Activated CD4-positive, alpha-beta T cell treated with anti-CD3 and anti-CD28 coated beads, Interleukin-10, Interleukin-2, amounts not matched to agents 100 ng/mL and 50 ng/mL, durations not matched to agents 16 hours and 8 hours (primary cell): ENCODE measurements around the gene KIF5A.
A peak's percentile ranks its signal among the peaks of the same experiment; 100 is the strongest.
"Not testable (repeated sequence)": the region's sequence is repeated elsewhere in the genome, so short reads cannot be mapped to it uniquely, and the experiment has no call there.

ENCODE experiments used
- DNase-seq: peaks from one replicate; pipeline ENCODE4 v3.0.0-alpha.2; 2020

KIF5A gene

DNA sequence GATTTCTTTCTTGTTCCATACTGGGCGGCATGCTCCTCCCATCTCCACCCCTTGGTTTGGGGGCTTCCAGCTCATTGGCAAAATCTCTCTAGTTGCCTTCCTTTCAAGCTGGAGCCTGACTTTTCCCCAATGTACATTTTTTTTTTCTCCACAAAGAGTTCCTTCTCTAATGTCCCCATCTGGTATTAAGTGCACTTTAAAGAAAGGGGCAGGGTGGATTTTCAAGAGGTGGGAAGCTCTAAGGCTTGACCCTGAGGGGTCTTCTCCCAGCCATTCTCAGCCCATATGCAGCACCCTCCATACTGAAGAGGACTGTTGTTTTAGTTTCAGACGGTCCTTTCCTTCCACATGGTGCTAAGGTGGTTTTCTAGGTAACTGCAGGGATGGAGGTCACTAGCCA is 35.3 kb downstream of the KIF5A start:
- DNase-seq, result no peak

DNA sequence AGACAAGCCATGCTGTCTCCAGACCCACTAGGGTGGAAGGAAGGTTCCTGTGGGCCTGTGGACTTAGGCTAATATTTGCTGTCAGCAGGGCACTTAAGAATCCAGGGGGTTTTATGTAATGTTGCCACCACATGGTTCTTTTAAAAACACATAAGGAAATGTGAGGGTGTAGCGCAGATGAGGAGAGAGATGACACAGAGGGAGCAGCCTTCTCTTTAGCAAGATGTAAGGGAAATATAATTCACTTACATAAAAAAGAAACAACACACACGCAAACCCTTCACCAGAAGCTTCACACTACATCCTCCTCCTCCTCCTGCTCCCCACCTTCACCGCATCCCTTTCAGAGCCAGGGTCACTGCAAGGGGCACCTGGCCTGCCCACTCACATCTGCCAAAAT is 36.3 kb downstream of the KIF5A start:
- no peak for DNase-seq

DNA sequence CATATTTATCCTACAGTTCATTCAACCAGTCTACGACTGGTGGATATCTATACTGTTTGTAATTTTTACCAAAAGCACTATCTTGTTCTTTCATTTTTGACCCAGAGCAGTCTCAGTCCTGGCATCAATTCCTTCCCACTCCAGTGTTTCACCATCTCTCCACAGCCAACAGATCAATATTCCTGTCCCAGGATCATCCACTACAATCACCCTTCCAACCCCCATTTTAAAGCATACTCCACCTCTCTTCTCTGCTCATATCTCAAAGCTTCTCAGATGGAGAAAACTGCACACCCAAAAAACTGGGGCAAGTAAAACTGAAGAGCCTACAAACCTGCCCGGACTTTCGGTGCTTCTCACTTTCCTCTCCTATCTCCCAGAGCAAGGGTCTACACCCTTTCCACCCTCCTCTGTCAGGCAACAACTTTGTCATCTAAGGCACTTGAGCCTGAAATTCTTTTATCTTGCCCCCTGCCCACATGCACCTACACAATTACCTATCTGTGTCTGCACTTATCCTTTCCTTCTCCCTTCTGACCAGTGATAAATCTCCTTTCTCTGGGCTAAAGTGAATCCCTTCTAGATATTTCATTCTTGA is 37.1 kb downstream of the KIF5A start:
- no peak for DNase-seq

DNA sequence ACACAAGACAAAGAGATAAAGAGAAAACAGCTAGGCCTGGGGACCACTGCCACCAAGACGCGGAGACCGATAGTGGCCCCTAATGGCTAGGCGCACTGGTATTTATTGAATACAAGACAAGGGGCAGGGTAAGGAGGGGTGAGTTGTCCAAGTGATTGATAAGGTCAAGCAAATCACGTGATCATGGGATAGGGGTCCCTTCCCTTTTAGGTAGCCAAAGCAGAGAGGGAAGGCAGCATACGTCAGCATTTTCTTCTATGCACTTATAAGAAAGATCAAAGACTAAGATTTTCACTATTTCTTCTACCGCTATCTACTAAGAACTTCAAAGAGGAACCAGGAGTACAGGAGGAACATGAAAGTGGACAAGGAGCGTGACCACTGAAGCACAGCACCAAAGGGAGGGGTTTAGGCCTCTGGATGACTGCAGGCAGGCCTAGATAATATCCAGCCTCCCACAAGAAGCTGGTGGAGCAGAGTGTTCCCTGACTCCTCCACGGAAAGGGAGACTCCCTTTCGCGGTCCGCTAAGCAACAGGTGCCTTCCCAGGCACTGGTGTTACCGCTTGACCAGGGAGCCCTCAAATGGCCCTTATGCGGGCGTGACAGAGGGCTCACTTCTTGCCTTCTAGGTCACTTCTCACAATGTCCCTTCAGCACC is 39.2 kb downstream of the KIF5A start:
- not testable (repeated sequence) for DNase-seq

DNA sequence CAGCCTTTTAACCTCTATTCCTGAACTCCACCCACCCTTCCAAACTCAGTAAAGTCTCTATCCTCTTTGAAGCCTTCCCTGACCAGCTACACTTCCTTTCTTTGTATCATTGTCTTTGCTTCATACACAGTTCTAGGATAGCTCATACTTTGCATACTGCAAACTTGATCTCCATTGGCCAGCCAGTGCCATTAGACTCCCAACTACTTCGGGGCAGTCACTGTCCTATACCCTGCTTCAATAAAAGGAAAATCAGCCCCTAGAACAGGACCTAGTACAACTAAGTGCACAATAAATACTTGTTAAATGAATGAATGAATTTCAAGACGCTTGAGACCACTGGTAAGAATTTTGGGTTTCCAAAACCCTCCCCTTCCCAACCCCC is 40.6 kb downstream of the KIF5A start:
- no peak for DNase-seq

DNA sequence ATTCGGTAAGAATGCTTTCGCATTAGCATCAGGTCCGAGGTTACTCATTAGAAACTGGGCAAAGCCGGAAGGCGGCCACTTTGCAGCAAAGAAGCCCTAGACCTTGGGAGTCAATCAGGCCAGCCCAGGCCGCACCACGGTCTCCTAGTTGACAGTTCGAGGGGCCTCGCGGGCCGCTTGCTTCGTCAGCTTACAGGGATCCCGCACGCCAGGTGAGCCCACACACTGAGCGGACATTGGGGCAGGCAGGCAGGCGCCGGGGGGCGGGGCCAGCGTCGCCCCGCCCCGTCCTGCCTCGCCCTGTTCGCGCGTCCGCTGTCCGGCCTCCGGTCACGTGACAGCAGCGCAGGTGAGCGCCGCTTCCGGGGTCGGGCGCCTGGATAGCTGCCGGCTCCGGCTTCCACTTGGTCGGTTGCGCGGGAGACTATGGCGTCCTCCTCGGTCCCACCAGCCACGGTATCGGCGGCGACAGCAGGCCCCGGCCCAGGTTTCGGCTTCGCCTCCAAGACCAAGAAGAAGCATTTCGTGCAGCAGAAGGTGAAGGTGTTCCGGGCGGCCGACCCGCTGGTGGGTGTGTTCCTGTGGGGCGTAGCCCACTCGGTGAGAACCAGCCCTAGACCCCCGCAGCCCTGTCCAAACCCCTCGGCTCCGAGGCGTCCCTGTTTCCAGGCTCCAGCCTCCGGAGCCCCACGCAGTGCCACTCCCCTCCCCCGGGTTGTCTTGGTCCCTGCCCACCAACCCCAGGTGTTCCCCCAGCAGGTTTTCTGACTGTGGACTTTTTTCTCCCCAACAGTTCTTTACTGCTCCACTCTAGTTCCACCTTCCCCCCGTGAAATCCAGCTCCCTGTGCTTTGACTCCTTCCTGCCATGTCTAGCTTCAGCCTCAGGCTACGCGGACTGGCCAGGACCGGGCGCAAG is 41.3 kb downstream of the KIF5A start, which contains the start of gene PIP4K2C:
Gene PIP4K2C, plus strand, starts transcription at position 329 of the 918 bp plus-strand sequence. Its CDS starts 98 bp downstream, at position 427.
- DNase-seq, result peak; percentile 91

DNA sequence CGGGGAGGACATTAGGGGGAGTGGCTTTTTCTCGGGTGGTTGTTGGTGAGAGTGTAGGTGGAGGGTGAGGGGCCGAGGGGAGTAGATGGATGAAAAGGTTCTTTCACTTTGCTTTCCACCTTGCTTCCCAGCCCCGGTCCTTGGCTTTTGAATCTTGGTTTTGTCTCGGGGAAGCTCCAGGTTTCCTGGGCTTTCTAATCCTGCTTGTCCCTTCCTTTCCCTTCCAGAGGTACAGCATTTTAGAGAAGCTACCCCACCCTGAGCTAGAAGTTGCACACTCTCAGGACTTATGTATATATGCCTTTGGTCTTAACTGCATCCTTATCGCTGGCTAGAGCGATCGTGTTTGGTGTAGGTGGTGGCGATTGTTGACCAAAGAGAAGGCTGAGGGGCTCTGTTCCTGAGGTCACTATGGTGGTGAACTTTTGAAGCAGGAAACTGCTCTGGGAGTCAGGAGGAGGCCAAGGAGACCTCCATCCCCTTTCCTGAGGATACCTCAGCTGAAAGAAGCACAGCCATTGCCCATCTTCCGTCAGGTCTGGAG is 42.0 kb downstream of the KIF5A start:
- no peak for DNase-seq

DNA sequence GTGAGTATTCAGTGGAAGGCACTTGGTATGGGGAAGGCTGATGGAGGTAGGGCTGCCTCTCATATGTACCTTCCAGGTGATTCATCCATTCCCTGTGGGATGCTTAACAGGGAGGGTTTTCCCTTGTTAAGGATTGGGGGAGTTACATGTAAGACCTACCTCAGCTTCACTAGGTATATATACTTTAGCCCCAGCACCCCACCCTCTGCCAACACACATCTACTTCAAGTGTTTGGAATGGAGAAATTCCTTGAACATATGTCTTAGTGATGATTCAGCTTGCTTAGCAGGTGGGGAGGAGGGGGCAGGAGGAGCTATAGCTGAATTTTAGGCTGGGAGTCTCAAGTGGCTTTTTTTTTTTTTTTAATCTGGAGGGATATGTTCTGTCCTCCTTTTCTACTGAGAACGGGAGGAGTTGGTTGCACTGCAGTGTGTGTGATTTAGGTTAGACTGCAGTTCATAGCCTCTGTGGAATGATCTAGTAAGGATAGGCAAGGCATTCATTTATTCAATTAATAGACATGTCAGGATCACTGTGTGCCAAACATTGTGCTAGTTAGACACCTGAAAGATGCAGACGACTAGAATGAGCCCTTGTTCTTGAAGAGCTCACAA is 42.8 kb downstream of the KIF5A start:
- no peak for DNase-seq

DNA sequence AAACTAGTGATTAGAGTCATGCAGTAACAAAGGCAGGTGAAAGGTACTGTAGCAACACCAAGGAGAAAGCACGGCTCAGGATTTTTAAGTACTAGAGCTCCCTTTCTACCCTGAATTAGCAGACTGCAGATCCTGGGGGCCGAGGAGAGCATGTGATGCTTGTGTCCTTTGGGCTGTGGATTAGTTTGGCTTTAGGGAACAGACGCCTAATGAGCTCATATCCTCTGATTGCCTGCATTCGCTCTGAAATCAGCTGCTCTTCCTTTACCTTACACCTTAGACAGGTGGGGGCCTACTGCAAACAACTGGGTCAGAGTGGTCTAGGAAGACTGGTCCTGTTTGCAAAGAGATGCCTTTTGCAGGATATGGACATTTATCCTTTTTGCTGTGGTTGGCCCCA is 43.3 kb downstream of the KIF5A start:
- no peak for DNase-seq

DNA sequence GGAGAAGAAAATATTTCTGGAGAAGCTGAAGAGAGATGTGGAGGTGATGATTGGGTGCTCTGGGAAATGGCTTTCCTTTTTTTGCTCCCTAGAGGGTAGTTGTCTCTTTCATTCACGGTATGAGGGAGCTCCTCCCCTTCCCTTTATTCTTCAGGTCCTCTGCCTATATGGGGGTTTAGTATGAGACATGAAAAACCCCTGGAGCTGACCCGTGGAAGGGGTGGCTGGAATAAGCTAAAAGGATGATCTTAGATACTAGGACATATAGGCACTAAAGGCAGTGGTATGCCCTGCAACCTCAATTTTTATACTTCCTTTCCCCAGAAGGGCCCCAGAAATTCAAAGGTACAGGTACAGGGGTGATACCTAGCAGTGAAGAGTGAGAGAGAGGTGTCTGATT is 50.6 kb downstream of the KIF5A start:
- no peak for DNase-seq

DNA sequence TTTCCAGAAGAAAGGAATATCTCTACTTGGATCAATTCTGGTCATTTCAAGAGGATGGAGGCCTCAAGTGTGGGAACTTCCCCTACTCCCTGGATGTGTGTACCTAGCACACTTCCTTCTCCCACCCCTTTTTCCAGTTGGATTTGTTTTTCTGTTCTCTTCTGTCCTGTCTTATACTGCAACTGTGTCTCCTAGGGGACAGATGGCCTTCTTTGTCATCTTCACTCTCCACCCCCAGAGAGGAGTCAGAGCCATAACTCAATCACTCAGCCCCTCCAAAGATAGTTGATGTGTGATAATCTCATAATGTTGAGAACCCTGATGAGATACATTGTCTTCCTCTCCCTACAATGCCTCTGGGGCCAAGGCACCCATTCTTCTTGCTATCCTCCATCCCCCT is 52.7 kb downstream of the KIF5A start:
- no peak for DNase-seq

DNA sequence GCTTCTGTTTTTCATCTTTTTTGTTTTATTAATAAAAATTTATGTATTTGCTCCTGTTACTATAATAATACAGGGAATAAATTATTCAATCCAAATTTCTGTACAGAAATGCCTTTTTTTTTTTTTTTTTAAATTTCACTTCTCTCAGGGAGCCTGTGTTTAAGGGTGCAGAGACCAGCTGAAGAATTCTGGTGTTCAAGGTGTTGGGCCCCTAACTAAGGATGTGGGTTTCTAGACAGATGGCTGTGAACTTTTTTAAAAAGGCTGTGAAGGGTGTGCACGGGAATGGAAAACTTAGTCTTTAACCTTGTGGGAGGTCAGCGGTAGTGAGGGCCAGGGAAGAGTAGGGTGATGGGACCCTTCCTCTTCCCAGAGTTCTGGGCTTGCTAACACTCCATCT is 53.5 kb downstream of the KIF5A start:
- DNase-seq, result no peak

DNA sequence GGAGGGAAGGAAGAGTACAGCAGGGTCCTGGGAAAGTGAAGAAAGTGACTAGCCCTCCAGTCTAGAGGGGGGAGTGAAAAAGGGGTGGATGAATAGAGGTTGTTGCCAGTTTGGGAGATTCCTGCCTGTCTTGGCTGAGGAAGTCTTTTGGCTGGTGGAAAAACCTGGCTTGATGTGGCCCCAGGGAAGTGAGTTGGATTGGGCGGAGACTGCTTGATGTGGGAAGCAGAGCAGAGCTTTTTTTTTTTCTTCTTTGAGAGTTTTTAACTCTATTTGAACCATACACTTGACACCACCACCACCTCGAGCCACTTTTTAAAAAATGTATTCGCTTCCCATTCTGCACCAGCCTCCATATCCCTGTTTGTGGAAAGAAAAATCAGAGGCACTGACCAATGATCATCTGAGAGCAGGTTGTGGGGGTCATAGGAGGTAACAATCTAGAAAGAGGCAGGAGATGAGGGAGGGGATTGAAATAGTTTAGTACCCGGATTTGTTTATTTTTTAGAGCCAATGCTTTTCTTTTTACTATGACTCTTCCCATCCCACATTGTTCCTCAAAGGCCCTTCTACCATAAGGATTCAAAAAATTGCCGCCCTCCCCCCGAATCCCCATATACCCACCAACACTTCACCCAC is 54.1 kb downstream of the KIF5A start:
- no peak for DNase-seq

DNA sequence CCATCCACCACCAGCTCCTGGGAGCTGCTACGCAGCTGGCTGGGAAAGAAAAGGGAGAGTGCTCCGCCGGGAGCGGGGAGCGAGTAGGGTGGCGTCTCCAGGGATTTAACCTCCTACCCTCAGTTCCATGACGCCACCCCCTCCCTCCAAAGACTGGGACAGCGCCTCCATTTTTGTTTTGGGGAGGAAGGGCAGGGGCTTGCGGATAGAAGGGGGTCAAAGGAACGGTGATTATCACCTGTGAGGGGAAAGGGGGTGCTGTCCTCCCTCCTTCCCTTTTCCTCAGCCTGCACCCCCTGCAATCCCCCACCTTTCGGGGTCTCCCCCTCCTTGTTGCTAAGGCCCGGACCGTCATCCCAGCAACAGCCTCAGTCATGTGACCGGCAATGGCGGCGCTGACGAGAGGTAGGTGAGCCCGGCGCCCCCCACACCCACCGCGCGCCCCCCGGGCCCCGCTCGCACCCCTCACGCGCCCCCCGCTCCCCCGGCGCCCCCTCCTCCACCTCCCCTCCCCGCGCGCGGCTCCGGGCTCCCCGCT is 54.7 kb downstream of the KIF5A start, which contains the start of gene DTX3:
Gene DTX3, plus strand, starts transcription at position 371 of the 538 bp plus-strand sequence. CDS start 1,694 bp downstream, outside the sequence.
- no peak for DNase-seq

DNA sequence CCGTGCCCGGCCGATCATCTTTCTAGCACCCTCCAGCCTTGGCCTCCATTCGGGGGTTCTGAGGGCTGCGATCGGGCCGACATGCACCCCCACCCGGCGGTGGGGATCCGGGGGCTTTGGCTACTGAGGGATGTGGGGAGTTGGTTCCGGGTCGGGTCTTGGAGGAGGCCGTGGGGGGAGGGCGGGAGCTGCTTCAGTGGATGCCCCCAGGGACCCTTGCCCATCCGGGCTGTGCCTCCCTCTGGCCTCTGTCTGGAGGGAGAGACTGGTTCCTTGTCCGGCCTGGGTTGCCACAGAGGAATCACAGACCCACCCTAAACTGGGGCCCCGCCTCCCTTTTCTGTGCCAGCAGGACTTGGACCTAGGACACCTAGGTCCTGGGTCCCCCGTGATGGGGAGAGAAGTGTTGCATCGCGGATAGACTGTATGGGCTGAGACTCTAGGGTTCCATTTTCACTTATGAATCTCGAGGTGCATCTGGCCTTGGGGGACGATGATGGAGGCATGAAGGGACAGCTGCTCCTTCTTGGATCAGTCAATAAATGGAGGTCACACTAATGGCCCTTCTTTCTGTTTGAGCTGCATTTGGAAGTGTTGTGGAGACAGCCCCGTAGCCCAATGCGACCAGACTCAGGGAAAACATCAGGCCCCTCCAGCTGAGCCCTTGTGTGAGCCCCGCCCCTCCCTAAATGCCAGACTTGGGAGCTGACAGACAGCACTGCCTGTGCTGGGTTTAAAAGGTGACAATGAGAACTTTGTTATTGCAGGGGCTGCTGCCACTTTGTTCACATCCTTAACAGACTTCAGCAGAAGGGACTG is 55.4 kb downstream of the KIF5A start:
- DNase-seq, result no peak

DNA sequence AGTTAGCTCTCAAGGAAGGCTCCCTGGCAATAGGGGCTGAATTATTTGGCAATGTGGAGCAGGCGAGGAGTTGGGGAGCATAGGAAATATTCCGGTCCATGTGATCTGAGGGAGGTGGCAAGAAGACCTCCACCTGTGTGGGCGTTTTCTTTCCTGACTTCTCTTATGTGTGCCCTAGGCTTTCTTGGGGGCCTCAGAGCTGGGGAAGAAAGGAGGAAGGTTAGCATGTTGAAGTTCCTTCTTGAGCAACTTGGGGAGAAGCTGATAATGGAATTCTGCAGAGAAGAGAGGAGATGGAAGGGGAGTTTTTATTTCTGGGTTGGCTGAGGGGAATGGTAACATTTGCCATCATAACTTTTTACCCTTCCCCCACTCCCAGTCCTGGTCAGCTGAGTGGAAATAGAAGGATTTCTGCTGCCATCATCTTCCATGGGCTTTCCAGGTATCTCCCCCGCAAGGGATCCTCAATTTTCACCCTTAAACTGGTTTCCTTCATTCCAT is 56.0 kb downstream of the KIF5A start:
- DNase-seq, result no peak

DNA sequence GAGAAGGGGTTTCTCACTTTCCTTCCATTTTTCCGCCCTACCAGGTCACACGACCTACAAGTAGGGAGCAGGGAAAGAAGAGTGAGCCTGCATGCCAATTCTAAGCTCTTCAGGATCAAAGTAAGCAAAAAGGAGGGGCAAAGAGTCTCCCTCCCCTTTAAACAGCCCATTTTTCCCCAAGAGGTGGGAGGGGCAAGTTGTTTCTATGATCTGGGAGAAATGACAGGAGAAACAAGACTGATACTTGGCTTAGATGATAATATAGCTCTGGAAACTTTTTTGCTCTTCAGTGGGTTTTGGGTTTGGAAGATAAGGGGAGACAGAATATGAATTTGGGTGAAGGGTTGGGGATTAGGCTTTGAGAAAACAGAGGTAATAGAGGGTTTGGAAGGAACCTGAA is 56.6 kb downstream of the KIF5A start:
- no peak for DNase-seq

DNA sequence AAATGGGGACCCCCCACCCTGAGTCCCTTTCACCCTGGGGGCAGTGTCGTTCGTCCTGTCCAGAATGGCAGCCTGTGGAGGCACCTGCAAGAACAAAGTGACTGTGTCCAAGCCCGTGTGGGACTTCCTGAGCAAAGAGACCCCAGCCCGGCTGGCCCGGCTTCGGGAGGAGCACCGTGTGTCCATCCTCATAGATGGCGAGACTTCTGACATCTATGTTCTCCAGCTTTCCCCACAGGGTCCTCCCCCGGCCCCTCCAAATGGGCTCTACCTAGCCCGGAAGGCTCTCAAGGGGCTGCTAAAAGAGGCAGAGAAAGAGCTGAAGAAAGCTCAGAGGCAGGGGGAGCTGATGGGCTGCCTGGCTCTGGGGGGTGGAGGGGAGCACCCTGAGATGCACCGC is 57.0 kb downstream of the KIF5A start:
- DNase-seq, result no peak

DNA sequence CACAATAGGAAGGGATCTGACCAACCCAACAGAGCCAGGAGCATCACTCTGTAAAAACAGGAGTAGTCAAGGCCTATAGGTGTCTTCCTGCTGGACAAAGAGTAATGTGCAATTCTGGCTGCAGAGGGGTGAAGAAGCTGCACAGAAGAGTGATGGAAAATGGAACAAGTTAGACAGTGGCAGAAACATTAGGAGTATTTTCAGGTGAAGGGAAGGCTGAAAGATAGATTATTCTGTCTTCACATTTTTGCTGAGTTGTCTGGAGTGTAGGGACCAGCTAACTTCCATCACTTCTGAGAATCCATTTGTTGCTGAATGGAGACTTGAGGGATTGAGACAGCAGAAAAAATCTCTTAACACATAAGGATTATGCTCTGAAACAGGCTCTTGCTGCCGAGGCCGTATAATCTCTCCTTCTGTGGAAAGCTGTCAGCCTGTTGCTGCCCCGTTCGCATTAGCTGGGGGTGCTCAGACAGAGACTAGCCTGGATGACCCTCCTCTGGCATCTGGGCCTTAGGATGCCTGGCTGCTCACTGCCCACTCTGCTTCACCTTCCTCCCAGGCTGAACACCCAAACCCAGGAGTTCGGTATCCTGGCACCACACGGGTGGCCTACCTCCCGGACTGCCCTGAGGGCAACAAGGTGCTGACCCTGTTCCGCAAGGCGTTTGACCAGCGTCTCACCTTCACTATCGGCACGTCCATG is 58.3 kb downstream of the KIF5A start:
- no peak for DNase-seq

DNA sequence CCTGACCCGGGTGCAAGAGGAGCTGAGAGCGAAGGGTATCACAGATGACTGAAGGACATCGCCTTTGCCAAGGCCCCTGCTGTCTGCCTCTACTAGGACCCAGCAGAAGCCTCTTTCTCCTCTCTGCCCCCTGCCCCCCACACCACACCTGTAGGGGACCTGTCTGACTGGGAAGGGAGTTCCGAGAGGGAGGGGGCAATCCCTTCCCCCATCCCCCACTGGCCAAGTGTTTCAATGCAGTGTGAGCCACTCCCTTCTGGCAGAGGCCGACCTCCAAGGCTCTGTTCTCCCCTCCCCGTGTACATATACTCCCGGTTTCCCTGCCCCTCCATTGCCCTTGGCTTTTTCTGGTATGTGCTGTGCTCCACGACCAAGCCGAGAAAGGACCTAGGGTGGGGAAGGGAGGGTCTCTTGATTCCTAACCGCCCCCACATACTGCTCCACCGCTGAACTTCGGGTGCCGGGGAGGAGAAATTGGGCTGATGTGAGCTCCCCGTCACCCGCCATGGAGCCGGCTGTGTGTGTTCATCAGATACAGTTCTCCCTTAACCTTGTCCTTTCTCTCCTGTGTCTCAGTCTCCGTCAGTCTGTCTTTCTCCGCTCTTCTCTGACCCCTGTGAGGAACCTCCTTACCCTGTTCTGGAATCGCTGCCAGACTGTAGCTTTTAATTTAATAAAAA is 59.4 kb downstream of the KIF5A start:
- DNase-seq, result no peak
